Stimulated activated naive B cell treated with anti-CD40 and anti-IgM and Interleukin-4, amounts not matched to agents 10 μg/mL and 1 μg/mL and 100 μg/mL, for 72 hours (primary cell): Measurements from ENCODE around the gene SMOC2.

Experiments
- ATAC-seq, 2 donors: fragments of 150-1000 bp; cut with Tn5 transposase; replicated peaks; 2 replicates each; pipeline ENCODE4 v1.10.0; 2021; ENCODE audit warnings: moderate library complexity in 1 of 2
- DNase-seq: peaks from one replicate; pipeline ENCODE4 v3.0.0; 2021
- H3K27ac Mint-ChIP-seq: one replicate; pipeline ENCODE4 v1.8.0; 2022; ENCODE audit warnings: mild to moderate bottlenecking, mixed read lengths
- H3K27me3 Mint-ChIP-seq, 2 donors: one replicate each; pipeline ENCODE4 v1.8.0; 2022; ENCODE audit warnings: mixed read lengths in 2 of 2
- H3K36me3 Mint-ChIP-seq, 2 donors: one replicate each; pipeline ENCODE4 v1.8.0; 2022; ENCODE audit warnings: mixed read lengths in 2 of 2, mild to moderate bottlenecking in 1 of 2
- H3K4me1 Mint-ChIP-seq, 2 donors: one replicate each; pipeline ENCODE4 v1.8.0; 2022; ENCODE audit warnings: mixed read lengths in 2 of 2, mild to moderate bottlenecking in 1 of 2
- H3K4me3 Mint-ChIP-seq, 2 donors: one replicate each; pipeline ENCODE4 v1.8.0; 2022; ENCODE audit warnings: mild to moderate bottlenecking in 2 of 2, mixed read lengths in 2 of 2, moderate library complexity in 1 of 2
- H3K9me3 Mint-ChIP-seq, 2 donors: one replicate each; pipeline ENCODE4 v1.8.0; 2022; ENCODE audit warnings: mixed read lengths in 2 of 2, mild to moderate bottlenecking in 1 of 2

The SMOC2 gene

DNA sequence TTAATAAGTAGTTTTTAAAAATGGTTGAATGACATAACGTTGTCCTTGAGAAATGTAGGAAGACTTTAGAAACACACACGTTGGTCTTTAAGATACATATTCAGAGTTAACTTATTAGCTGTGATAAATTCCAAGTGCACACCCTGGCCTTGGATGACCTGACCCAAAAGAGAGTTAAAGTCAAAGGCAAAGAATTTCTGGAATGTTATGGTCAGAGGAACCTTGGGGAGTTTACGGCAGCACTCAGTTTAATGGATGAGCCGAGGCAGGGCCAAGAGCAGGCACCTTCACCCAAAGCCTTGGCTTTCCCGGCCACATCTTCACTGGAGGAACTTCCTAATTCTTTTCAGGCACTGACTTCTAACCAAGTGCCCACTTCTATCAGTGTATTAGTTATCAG is 200.5 kb downstream of the SMOC2 start:
- Mint-ChIP-seq H3K4me3 (no peak overlapping the region), H3K9me3 (no peaks in the 10 kb centered on the region), H3K4me1 (no peaks in the 10 kb centered on the region), H3K27ac (no peak overlapping the region), H3K36me3 (no peaks in the 10 kb centered on the region), H3K27me3 (peaks cover 0 to 6% of the 10 kb centered on the region in 2 donors)
- DNase-seq (no peak), ATAC-seq (no peak)

DNA sequence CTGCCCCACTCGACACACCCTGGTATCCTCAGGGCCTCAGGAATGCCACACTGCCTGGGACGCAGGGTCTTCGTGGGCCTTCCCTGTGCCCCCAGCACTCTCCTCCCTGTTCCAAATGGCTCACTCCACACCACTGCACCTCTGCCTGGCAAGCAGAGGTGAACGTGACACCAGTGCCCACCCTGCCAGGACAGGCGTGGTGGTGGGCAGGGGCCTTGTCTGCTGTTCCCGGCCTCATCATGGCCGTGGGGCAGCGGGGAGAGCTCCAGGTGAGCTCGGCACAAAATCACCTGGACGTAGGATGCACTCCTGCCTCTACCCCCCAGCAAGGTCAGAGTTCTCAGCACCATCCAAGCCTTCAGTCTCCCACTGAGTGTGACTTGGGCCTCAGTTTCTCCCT is 202.4 kb downstream of the SMOC2 start:
- H3K9me3 Mint-ChIP-seq, result no peaks in the 10 kb centered on the region
- no peak for ATAC-seq
- H3K4me3 Mint-ChIP-seq, result no peak overlapping the region
- H3K27ac Mint-ChIP-seq, result no peak overlapping the region
- H3K4me1 Mint-ChIP-seq, result no peaks in the 10 kb centered on the region
- no peak for DNase-seq
- H3K27me3 Mint-ChIP-seq, result peaks cover 0 to 6% of the 10 kb centered on the region in 2 donors
- no peaks in the 10 kb centered on the region for H3K36me3 Mint-ChIP-seq

DNA sequence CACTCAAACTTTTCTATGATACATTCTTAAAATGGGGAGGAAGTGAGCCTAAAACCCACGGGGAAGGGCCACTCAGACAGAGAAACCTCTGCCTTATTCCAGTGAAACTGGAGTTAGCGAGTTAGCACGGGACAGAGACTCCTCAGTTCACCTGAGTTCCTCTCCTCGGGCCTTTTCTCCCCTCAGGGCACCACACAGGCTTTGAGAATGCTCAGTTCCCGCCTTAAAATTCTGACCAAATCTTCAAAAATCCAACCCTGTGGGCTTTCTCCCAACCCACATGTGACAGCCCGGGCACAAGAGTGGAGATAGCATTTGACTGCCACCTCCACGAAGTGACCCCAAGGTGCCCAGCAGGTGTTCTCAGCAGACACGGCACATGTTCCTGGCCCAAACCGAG is 204.3 kb downstream of the SMOC2 start:
- DNase-seq (no peak), ATAC-seq (no peak)
- Mint-ChIP-seq H3K4me1 (no peaks in the 10 kb centered on the region), H3K27ac (no peak overlapping the region), H3K27me3 (no peaks in the 10 kb centered on the region), H3K36me3 (no peaks in the 10 kb centered on the region), H3K9me3 (no peaks in the 10 kb centered on the region), H3K4me3 (no peak overlapping the region)

- no peaks in the 10 kb centered on the region for H3K4me1 Mint-ChIP-seq
These were observed 206.3 kb downstream of the SMOC2 start for GRCh38 chr6:168647271-168647670.

DNA sequence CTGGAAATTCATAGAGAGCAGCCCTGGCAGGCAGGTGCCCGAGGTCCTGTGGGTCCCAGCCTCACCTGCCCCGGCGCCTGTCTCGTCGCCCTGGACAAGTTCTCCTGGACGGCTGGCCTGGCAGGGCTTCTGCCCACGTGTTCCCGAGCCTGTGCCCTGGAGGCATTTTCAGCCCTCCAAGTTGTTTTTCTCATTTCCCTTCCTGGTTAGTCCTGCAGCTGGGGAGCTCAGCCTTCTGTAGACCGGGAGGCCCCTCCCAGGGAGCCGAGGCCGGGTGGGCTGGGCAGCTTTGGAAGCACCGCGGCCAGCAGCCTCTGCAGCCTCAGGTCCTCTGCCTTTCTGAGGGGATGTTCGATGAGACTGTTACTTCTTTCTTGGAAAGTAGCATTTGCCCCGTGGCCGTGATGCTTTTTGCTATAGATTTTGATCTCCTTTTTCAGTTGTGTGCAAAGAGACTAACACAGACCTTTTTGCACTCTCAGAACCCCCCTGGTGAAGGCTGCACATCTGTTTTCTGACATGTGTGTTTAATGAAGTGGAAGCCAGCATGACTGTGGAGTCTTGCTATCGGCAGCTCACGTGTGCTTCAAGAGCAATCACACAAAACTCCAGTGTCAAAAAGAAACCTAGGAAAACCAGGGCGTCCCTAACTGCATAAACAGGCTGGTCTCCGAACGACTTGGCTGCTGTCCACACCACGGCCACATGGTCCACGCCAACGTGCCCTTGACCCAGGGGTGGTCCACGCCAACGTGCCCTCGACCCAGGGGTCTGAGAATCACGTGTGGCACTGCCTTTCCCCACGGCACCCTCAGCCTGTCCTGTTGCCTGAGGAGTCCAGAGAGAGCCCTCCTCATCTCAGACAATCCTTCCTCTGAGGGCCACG is 207.5 kb downstream of the SMOC2 start:
- Mint-ChIP-seq H3K27ac (no peak overlapping the region), H3K4me1 (no peaks in the 10 kb centered on the region), H3K36me3 (no peaks in the 10 kb centered on the region), H3K4me3 (no peak overlapping the region), H3K27me3 (no peaks in the 10 kb centered on the region), H3K9me3 (no peaks in the 10 kb centered on the region)
- ATAC-seq, result no peak
- no peak for DNase-seq

More at GRCh38 chr6:168647271-168647670, 206.3 kb downstream of the SMOC2 start:
- Mint-ChIP-seq H3K9me3 (no peaks in the 10 kb centered on the region), H3K36me3 (no peaks in the 10 kb centered on the region), H3K4me3 (no peak overlapping the region), H3K27me3 (no peaks in the 10 kb centered on the region), H3K27ac (no peak overlapping the region)
- DNase-seq, result no peak
- no peak for ATAC-seq

GRCh38 chr6:168649209-168649608 is 208.2 kb downstream of the SMOC2 start:
- DNase-seq (no peak), ATAC-seq (no peak)
- Mint-ChIP-seq H3K4me3 (no peak overlapping the region), H3K27me3 (no peaks in the 10 kb centered on the region), H3K9me3 (no peaks in the 10 kb centered on the region), H3K27ac (no peak overlapping the region), H3K36me3 (no peaks in the 10 kb centered on the region), H3K4me1 (no peaks in the 10 kb centered on the region)

GRCh38 chr6:168650671-168651111 is 209.7 kb downstream of the SMOC2 start:
- DNase-seq, result no peak
- H3K27ac Mint-ChIP-seq, result no peak overlapping the region

GRCh38 chr6:168655462-168656152 is 214.6 kb downstream of the SMOC2 start:
- ATAC-seq (no peak), DNase-seq (no peak)
- H3K27ac Mint-ChIP-seq, result no peak overlapping the region
- H3K4me3 Mint-ChIP-seq, result no peak overlapping the region
- no peaks in the 10 kb centered on the region for H3K36me3 Mint-ChIP-seq
- no peaks in the 10 kb centered on the region for H3K4me1 Mint-ChIP-seq
- no peaks in the 10 kb centered on the region for H3K27me3 Mint-ChIP-seq
- peaks cover 12 to 16% of the 10 kb centered on the region in 2 donors for H3K9me3 Mint-ChIP-seq

More at GRCh38 chr6:168650671-168651111, 209.7 kb downstream of the SMOC2 start:
- Mint-ChIP-seq H3K4me3 (no peak overlapping the region), H3K36me3 (no peaks in the 10 kb centered on the region), H3K27me3 (no peaks in the 10 kb centered on the region), H3K9me3 (peaks cover 1 to 3% of the 10 kb centered on the region in 2 donors), H3K4me1 (no peaks in the 10 kb centered on the region)
- no peak for ATAC-seq

GRCh38 chr6:168658059-168658458 is 217.1 kb downstream of the SMOC2 start:
- Mint-ChIP-seq H3K27ac (no peak overlapping the region), H3K9me3 (peaks cover 14 to 16% of the 10 kb centered on the region in 2 donors), H3K36me3 (no peaks in the 10 kb centered on the region), H3K4me1 (no peaks in the 10 kb centered on the region), H3K4me3 (no peak overlapping the region), H3K27me3 (no peaks in the 10 kb centered on the region)
- ATAC-seq, result no peak
- no peak for DNase-seq

- Mint-ChIP-seq H3K4me3 (no peak overlapping the region), H3K27me3 (no peaks in the 10 kb centered on the region), H3K27ac (no peak overlapping the region), H3K36me3 (no peaks in the 10 kb centered on the region), H3K4me1 (no peaks in the 10 kb centered on the region), H3K9me3 (peaks cover 14 to 16% of the 10 kb centered on the region in 2 donors)
- DNase-seq, result no peak
- no peak for ATAC-seq
These were observed 219.5 kb downstream of the SMOC2 start for GRCh38 chr6:168660400-168660945.

GRCh38 chr6:168662301-168662936 is 221.4 kb downstream of the SMOC2 start:
- H3K27me3 Mint-ChIP-seq, result no peaks in the 10 kb centered on the region
- no peak overlapping the region for H3K4me3 Mint-ChIP-seq
- peaks cover 9 to 13% of the 10 kb centered on the region in 2 donors for H3K9me3 Mint-ChIP-seq
- H3K4me1 Mint-ChIP-seq, result no peaks in the 10 kb centered on the region
- no peak overlapping the region for H3K27ac Mint-ChIP-seq
- DNase-seq (no peak), ATAC-seq (no peak)
- no peaks in the 10 kb centered on the region for H3K36me3 Mint-ChIP-seq

- Mint-ChIP-seq H3K4me3 (no peak overlapping the region), H3K9me3 (peaks cover 9 to 13% of the 10 kb centered on the region in 2 donors), H3K27me3 (no peaks in the 10 kb centered on the region), H3K4me1 (no peaks in the 10 kb centered on the region), H3K27ac (no peak overlapping the region), H3K36me3 (no peaks in the 10 kb centered on the region)
- no peak for ATAC-seq
- DNase-seq, result no peak
These were observed 222.1 kb downstream of the SMOC2 start for GRCh38 chr6:168663041-168663440.

DNA sequence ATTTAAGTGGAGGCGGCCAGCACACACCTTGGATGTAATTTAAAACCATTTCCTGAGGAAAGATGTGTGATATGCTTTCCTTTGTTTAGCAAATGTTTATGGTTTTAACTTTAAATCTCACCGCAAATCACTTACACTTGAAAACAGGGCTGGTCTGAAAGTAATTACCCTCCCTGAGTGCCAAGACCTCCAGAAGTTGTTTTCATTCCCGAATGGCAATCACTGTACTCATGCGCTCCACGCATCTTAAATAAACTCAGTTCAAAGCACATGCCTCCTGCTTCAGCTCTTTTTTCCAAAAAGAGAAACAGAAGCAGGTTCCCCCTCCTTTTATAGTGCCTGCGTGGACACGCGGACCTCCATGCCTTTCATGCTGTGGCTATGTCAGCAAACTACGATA is 224.0 kb downstream of the SMOC2 start:
- no peak for ATAC-seq
- no peak for DNase-seq
- no peaks in the 10 kb centered on the region for H3K27me3 Mint-ChIP-seq
- H3K9me3 Mint-ChIP-seq, result peaks cover 0 to 2% of the 10 kb centered on the region in 2 donors
- H3K4me1 Mint-ChIP-seq, result no peaks in the 10 kb centered on the region
- H3K36me3 Mint-ChIP-seq, result no peaks in the 10 kb centered on the region
- no peak overlapping the region for H3K27ac Mint-ChIP-seq
- no peak overlapping the region for H3K4me3 Mint-ChIP-seq

DNA sequence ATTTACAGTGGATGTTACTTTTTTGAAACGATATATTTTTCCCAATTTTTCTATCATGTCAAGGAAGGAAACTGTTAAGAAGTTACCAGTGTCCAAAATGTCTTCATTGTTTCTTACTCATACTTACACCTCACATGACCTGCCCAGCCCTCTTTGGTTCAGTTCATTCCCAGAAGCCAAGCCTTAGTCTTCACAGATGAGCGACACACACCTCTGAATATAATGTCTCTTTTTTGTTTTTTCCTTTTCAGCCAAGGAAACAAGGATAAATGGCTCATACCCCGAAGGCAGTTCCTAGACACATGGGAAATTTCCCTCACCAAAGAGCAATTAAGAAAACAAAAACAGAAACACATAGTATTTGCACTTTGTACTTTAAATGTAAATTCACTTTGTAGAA is 225.2 kb downstream of the SMOC2 start:
- no peak for DNase-seq
- Mint-ChIP-seq H3K36me3 (no peaks in the 10 kb centered on the region), H3K4me1 (no peaks in the 10 kb centered on the region), H3K27me3 (no peaks in the 10 kb centered on the region), H3K27ac (no peak overlapping the region), H3K4me3 (no peak overlapping the region), H3K9me3 (peaks cover 0 to 2% of the 10 kb centered on the region in 2 donors)
- no peak for ATAC-seq
